ENCODE data around the gene VAV2.

GRCh38 chr9:133780404-133780945 lies 211.6 kb downstream of the VAV2 start:
- TF ChIP-seq, protein P1, sequence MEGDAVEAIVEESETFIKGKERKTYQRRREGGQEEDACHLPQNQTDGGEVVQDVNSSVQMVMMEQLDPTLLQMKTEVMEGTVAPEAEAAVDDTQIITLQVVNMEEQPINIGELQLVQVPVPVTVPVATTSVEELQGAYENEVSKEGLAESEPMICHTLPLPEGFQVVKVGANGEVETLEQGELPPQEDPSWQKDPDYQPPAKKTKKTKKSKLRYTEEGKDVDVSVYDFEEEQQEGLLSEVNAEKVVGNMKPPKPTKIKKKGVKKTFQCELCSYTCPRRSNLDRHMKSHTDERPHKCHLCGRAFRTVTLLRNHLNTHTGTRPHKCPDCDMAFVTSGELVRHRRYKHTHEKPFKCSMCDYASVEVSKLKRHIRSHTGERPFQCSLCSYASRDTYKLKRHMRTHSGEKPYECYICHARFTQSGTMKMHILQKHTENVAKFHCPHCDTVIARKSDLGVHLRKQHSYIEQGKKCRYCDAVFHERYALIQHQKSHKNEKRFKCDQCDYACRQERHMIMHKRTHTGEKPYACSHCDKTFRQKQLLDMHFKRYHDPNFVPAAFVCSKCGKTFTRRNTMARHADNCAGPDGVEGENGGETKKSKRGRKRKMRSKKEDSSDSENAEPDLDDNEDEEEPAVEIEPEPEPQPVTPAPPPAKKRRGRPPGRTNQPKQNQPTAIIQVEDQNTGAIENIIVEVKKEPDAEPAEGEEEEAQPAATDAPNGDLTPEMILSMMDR (IDR thresholded peaks at IDR 0.05): no peak
- TF ChIP-seq POLR2AphosphoS5 (IDR thresholded peaks at IDR 0.05) (no peak), POLR2A (IDR thresholded peaks at IDR 0.05) (no peak), EP300 (IDR thresholded peaks at IDR 0.05) (no peak)

All from sigmoid colon (tissue), 4 donors.